MCF 10A (cell line): Measurements from ENCODE around the gene PSMD14. TPM values are rescaled to one million over a fixed set of nuclear protein-coding genes. Genes with fewer than 3 reads are reported as not detected.

Experiments
- BruUV-seq: library from RNA; stranded (reverse); fragments of 400-500 nt; replicated peaks from 2 replicates; lab custom pipeline; 2021; lab: Mats Ljungman, UMichigan
- CTCF ChIA-PET: fragments of 300-600 bp; sonication (Branson Sonifier 250); formaldehyde crosslinking; extraction: SDS; loops from one replicate; lab custom pipeline; 2021; ENCODE audit warnings: antibody characterized with exemption, inconsistent platforms; lab: Yijun Ruan, JAX
- POLR2A ChIA-PET: fragments of 300-600, 350-650 bp; sonication (Branson Sonifier 250); formaldehyde crosslinking; extraction: SDS; loops from one replicate; lab custom pipeline; 2020; ENCODE audit warnings: antibody characterized with exemption, inconsistent platforms; lab: Yijun Ruan, JAX
- DNase-seq: peaks from one replicate; pipeline ENCODE4 v3.0.0-alpha.2; 2018; ENCODE audit not compliant: unreplicated experiment
- H3K27ac Mint-ChIP-seq: one replicate; pipeline ENCODE4 v1.8.0; 2022; ENCODE audit warnings: mild to moderate bottlenecking, low read depth, mixed read lengths; ENCODE audit not compliant: unreplicated experiment
- H3K27me3 Mint-ChIP-seq: one replicate; pipeline ENCODE4 v1.8.0; 2022; ENCODE audit warnings: mixed read lengths; ENCODE audit not compliant: insufficient read depth, unreplicated experiment
- H3K36me3 Mint-ChIP-seq: one replicate; pipeline ENCODE4 v1.8.0; 2022; ENCODE audit warnings: mild to moderate bottlenecking, moderate library complexity, mixed read lengths; ENCODE audit not compliant: insufficient read depth, unreplicated experiment
- H3K4me1 Mint-ChIP-seq: one replicate; pipeline ENCODE4 v1.8.0; 2022; ENCODE audit warnings: mixed read lengths; ENCODE audit not compliant: insufficient read depth, unreplicated experiment
- H3K4me3 Mint-ChIP-seq: one replicate; pipeline ENCODE4 v1.8.0; 2022; ENCODE audit warnings: mild to moderate bottlenecking, moderate library complexity, mixed read lengths; ENCODE audit not compliant: unreplicated experiment
- H3K9me3 Mint-ChIP-seq: one replicate; pipeline ENCODE4 v1.8.0; 2022; ENCODE audit warnings: mixed read lengths; ENCODE audit not compliant: unreplicated experiment
- CTCF ChIP-seq: fragments of 200-600 bp; IDR thresholded peaks from one replicate; pipeline ENCODE4 v1.8.0; 2022; ENCODE audit warnings: antibody characterized with exemption, mild to moderate bottlenecking; ENCODE audit not compliant: unreplicated experiment
- intact Hi-C: fragments of 100-400 bp; cut with micrococcal nuclease; formaldehyde crosslinking; loops from 2 replicates; pipeline ENCODE4 v1.14.1; 2022
- total RNA-seq: library from RNA; stranded (reverse); gene quantifications from 2 replicates; pipeline ENCODE4 v1.2.3, GENCODE V29; 2022

The PSMD14 gene
- total RNA-seq, 1 experiment from 2014 or later = 130 TPM

GRCh38 chr2:161406316-161406715 lies 98.1 kb downstream of the PSMD14 start:
- H3K4me3 Mint-ChIP-seq = no peak overlapping the region
- CTCF ChIA-PET = no interaction called here
- no peak for DNase-seq
- H3K27me3 Mint-ChIP-seq = no peaks in the 10 kb centered on the region
- intact Hi-C loops = no loop called here
- H3K27ac Mint-ChIP-seq = no peak overlapping the region
- POLR2A ChIA-PET = no interaction called here
- no TSS peak for BruUV-seq
- TF ChIP-seq CTCF = no peak
- H3K4me1 Mint-ChIP-seq = peaks cover 6% of the 10 kb centered on the region
- peaks cover 19% of the 10 kb centered on the region for H3K36me3 Mint-ChIP-seq
- H3K9me3 Mint-ChIP-seq = no peaks in the 10 kb centered on the region

GRCh38 chr2:161407597-161407996 lies 99.4 kb downstream of the PSMD14 start:
- no peak overlapping the region for H3K4me3 Mint-ChIP-seq
- peaks cover 14% of the 10 kb centered on the region for H3K36me3 Mint-ChIP-seq
- ChIA-PET CTCF (interaction anchor here (0.6 kb wide), 1 partner anchor 1668 kb away, joined by 4 read pairs; no protein-coding TSS in a partner anchor), POLR2A (interaction anchor here (0.7 kb wide), 2 partner anchors 30 to 685 kb away, joined by 3 read pairs; no protein-coding TSS in a partner anchor)
- H3K9me3 Mint-ChIP-seq = no peaks in the 10 kb centered on the region
- no peak for DNase-seq
- no peak for TF ChIP-seq CTCF
- H3K27me3 Mint-ChIP-seq = no peaks in the 10 kb centered on the region
- H3K4me1 Mint-ChIP-seq = peaks cover 6% of the 10 kb centered on the region
- BruUV-seq = no TSS peak
- no peak overlapping the region for H3K27ac Mint-ChIP-seq
- intact Hi-C loops = no loop called here

- H3K4me3 Mint-ChIP-seq = no peak overlapping the region
- POLR2A ChIA-PET = no interaction called here
- peaks cover 6% of the 10 kb centered on the region for H3K4me1 Mint-ChIP-seq
These were observed 101.2 kb downstream of the PSMD14 start for GRCh38 chr2:161409308-161409907.

GRCh38 chr2:161412346-161412745 lies 104.1 kb downstream of the PSMD14 start:
- no peak for TF ChIP-seq CTCF
- H3K4me1 Mint-ChIP-seq = peaks cover 14% of the 10 kb centered on the region
- DNase-seq = no peak
- H3K27ac Mint-ChIP-seq = no peak overlapping the region
- ChIA-PET CTCF (no interaction called here), POLR2A (interaction anchor here (0.6 kb wide), 1 partner anchor 174 kb away, joined by 3 read pairs; no protein-coding TSS in a partner anchor)
- H3K4me3 Mint-ChIP-seq = no peak overlapping the region
- no TSS peak for BruUV-seq
- no peaks in the 10 kb centered on the region for H3K9me3 Mint-ChIP-seq
- H3K27me3 Mint-ChIP-seq = peaks cover 24% of the 10 kb centered on the region
- H3K36me3 Mint-ChIP-seq = peaks cover 16% of the 10 kb centered on the region
- intact Hi-C loops = no loop called here

More at GRCh38 chr2:161409308-161409907, 101.2 kb downstream of the PSMD14 start:
- CTCF ChIA-PET = no interaction called here
- Mint-ChIP-seq H3K9me3 (no peaks in the 10 kb centered on the region), H3K27ac (no peak overlapping the region), H3K27me3 (no peaks in the 10 kb centered on the region), H3K36me3 (peaks cover 14% of the 10 kb centered on the region)
- no peak for TF ChIP-seq CTCF
- no peak for DNase-seq
- no TSS peak for BruUV-seq
- intact Hi-C loops = no loop called here
